ENCODE results near the gene KAZN.

Gene KAZN

GRCh38 chr1:14846688-14847087 lies 248.2 kb downstream of the KAZN start:
- TF ChIP-seq, protein P1, sequence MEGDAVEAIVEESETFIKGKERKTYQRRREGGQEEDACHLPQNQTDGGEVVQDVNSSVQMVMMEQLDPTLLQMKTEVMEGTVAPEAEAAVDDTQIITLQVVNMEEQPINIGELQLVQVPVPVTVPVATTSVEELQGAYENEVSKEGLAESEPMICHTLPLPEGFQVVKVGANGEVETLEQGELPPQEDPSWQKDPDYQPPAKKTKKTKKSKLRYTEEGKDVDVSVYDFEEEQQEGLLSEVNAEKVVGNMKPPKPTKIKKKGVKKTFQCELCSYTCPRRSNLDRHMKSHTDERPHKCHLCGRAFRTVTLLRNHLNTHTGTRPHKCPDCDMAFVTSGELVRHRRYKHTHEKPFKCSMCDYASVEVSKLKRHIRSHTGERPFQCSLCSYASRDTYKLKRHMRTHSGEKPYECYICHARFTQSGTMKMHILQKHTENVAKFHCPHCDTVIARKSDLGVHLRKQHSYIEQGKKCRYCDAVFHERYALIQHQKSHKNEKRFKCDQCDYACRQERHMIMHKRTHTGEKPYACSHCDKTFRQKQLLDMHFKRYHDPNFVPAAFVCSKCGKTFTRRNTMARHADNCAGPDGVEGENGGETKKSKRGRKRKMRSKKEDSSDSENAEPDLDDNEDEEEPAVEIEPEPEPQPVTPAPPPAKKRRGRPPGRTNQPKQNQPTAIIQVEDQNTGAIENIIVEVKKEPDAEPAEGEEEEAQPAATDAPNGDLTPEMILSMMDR (IDR thresholded peaks at IDR 0.05; ENCODE audit: borderline replicate concordance, insufficient read depth, low read depth, low read length) = no peak
- H3K4me3 ChIP-seq (ENCODE audit: low read depth, low read length) = no peak overlapping the region

GRCh38 chr1:14848203-14848602 lies 249.7 kb downstream of the KAZN start:
- H3K4me3 ChIP-seq (ENCODE audit: low read depth, low read length) = no peak overlapping the region
- TF ChIP-seq, protein P1 (IDR thresholded peaks at IDR 0.05; ENCODE audit: borderline replicate concordance, insufficient read depth, low read depth, low read length) = no peak

DNA sequence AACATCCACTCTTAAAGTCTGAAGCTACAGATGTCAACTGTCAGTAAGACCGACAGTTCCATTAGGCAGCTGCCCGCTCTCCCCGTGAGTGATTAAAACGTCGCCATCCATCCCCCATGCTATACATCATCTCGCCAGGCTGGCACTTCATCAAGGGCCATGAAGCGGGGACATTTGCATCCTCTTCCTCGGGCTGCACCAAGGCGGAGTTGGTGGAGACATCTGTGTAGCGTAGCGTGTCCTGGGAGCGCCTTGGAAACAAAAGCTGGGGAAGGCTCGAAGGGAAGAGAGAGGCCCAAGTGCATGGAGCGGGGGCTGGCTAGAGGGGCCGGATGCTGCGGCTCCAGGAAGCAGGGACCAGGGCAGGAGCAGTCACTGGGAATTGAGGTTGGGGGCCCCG lies 250.1 kb downstream of the KAZN start:
- no peak overlapping the region for H3K4me3 ChIP-seq (ENCODE audit: low read depth, low read length)

GRCh38 chr1:14849038-14849437 lies 250.6 kb downstream of the KAZN start:
- no peak overlapping the region for H3K4me3 ChIP-seq (ENCODE audit: low read depth, low read length)
- TF ChIP-seq, protein P1 (IDR thresholded peaks at IDR 0.05; ENCODE audit: borderline replicate concordance, insufficient read depth, low read depth, low read length) = no peak

More for the DNA sequence above, 250.1 kb downstream of the KAZN start:
- TF ChIP-seq, protein P1 (IDR thresholded peaks at IDR 0.05; ENCODE audit: borderline replicate concordance, insufficient read depth, low read depth, low read length) = no peak

DNA sequence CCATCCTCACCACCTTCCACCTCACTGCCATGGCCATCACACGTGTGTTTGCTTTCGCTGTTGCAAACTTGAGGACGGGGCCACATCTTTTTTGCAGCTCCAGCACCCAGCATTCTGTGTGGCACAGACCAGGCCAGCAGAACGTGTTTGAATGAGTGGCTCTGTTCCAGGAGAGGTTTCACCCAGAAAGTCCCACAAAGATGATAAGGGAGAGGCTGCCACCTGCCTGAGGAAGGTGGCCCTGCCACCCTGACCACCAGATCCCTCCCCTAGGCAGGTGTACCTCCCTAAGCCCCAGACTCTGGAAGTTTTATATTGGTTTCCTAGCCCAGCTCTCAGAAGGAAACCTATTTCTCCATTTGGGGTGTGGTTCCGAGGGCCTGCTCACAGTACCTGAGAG lies 252.1 kb downstream of the KAZN start:
- TF ChIP-seq, protein P1 (IDR thresholded peaks at IDR 0.05; ENCODE audit: borderline replicate concordance, insufficient read depth, low read depth, low read length) = no peak
- no peak overlapping the region for H3K4me3 ChIP-seq (ENCODE audit: low read depth, low read length)

- no peak overlapping the region for H3K4me3 ChIP-seq (ENCODE audit: low read depth, low read length)
- TF ChIP-seq, protein P1 (IDR thresholded peaks at IDR 0.05; ENCODE audit: borderline replicate concordance, insufficient read depth, low read depth, low read length) = no peak
Observed at GRCh38 chr1:14851760-14852159, 253.3 kb downstream of the KAZN start.

DNA sequence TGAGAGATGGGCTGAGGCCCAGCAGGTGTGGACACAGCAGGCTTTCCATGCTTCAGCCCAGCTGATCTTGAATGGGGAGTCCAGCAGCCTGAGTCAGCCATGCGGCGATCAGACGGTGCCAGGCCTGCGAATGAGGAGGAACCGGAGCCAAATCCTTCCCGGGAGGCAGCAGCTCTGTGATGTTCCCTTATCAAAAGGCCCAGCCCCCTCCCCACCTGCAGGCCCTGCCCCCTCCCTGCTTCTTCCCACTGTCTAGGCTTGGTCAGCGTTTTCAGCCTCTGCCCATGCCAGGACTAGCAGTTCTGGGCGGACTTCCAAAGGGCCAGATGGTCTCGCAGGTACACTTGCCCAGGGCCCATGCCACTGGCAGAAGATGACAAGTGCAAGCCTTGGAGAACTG lies 253.8 kb downstream of the KAZN start:
- no peak overlapping the region for H3K4me3 ChIP-seq (ENCODE audit: low read depth, low read length)
- TF ChIP-seq, protein P1 (IDR thresholded peaks at IDR 0.05; ENCODE audit: borderline replicate concordance, insufficient read depth, low read depth, low read length) = no peak
